AG10803 (cell line): Measurements from ENCODE around the gene KLF16.
A peak's percentile ranks its signal among the peaks of the same experiment; 100 is the strongest.

Experiments
- DNase-seq: peaks from one replicate; pipeline ENCODE4 v3.0.0; 2010; ENCODE audit warnings: low read depth
- H3K4me3 ChIP-seq: 2 replicates; pipeline ENCODE4 v1.5.1; 2011; ENCODE audit warnings: mild to moderate bottlenecking, low read length, control low read depth
- TF ChIP-seq, protein P1 (sequence below): conservative IDR thresholded peaks from 2 replicates; pipeline ENCODE4 v1.5.1; 2011; ENCODE audit warnings: mild to moderate bottlenecking, low read length, control low read depth, inconsistent platforms

KLF16 gene

GRCh38 chr19:1907563-1908363 lies 44.4 kb upstream of the KLF16 start:
- DNase-seq: no peak
- TF ChIP-seq, protein P1, sequence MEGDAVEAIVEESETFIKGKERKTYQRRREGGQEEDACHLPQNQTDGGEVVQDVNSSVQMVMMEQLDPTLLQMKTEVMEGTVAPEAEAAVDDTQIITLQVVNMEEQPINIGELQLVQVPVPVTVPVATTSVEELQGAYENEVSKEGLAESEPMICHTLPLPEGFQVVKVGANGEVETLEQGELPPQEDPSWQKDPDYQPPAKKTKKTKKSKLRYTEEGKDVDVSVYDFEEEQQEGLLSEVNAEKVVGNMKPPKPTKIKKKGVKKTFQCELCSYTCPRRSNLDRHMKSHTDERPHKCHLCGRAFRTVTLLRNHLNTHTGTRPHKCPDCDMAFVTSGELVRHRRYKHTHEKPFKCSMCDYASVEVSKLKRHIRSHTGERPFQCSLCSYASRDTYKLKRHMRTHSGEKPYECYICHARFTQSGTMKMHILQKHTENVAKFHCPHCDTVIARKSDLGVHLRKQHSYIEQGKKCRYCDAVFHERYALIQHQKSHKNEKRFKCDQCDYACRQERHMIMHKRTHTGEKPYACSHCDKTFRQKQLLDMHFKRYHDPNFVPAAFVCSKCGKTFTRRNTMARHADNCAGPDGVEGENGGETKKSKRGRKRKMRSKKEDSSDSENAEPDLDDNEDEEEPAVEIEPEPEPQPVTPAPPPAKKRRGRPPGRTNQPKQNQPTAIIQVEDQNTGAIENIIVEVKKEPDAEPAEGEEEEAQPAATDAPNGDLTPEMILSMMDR: no peak
- no peak overlapping the region for H3K4me3 ChIP-seq

GRCh38 chr19:1906985-1907562 lies 43.7 kb upstream of the KLF16 start:
- no peak overlapping the region for H3K4me3 ChIP-seq
- DNase-seq: no peak
- TF ChIP-seq, protein P1: no peak

- DNase-seq: no peak
- TF ChIP-seq, protein P1: no peak
- peak overlapping the region; percentile 74 for H3K4me3 ChIP-seq
Measured at GRCh38 chr19:1905863-1906375, 42.5 kb upstream of the KLF16 start.

DNA sequence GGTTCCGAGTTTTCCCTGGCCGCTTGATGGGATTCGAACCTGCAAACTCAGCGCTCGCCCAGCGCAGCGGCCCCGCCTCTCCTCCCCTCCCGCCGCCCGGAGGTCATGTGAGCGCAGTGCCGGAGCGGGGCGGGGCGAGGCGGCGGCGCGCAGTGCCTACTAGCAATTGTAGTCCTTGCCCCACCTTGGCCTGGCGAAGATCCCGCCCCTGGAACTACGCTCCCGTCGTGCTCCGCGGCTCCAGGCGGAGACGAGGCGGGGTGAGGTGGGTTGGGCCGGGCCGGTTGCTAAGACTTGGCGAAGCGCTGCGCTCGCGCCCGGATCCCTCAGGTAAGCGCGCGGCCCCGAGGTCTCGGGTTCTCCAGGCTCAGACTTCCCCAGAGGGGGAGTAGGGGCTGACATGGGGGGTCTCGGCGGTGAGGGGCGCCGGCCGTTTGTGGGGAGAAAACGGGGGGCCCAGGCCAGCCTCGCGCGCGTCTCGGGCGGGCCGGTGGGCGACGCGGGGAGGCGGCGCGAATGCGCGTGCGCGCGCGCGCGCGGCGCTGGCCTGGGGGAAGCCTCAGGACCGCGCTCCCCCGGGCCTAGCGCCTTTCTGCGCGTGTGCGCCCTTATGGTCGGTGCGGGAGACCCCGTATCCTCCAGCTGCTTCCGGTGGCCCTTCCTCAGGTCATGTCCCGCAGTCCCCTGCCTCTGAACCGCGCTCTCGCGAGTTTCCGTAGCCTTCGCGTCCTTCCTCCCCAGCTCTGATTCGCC lies 41.9 kb upstream of the KLF16 start, which contains the start of the genes ADAT3 and SCAMP4:
TSS of gene ADAT3 (plus strand) at position 290 of the 753 bp plus-strand sequence. CDS start 6,649 bp downstream, outside the sequence.
TSS of gene SCAMP4 (plus strand) at position 290 of the 753 bp plus-strand sequence. CDS start 9,621 bp downstream, outside the sequence.
- peak within 1 kb of the TSS; percentile 74 for H3K4me3 ChIP-seq
- TF ChIP-seq, protein P1: no peak
- peak; percentile 99 for DNase-seq

GRCh38 chr19:1904860-1905109 lies 41.4 kb upstream of the KLF16 start:
- peak overlapping the region; percentile 41 for H3K4me3 ChIP-seq
- TF ChIP-seq, protein P1: no peak
- no peak for DNase-seq

DNA sequence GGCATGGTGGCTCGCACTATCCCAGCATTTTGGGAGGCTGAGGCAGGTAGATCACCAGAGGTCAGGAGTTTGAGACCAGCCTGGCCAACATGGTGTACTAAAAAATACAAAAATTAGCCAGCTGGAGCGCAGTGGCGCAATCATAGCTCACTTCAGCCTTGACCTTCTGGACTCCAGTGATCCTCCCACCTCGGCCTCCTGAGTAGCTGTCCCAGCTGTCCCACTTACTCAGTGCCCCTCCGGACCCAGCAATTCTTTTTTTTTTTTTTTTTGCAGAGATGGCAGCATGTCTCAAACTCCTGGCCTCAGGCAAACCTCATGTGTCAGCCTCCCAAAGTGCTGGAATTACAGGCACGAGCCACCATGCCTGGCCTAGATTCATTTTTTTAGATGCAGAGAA lies 39.5 kb upstream of the KLF16 start:
- no peak for DNase-seq
- TF ChIP-seq, protein P1: no peak
- no peak overlapping the region for H3K4me3 ChIP-seq
